MM.1S (cell line): ENCODE data around the gene ADGRD1.

Experiments used
- EZH2 ChIP-seq: fragments of 300-600 bp; sonication (generic); optimal IDR thresholded peaks from 2 replicates; pipeline ENCODE3; 2017; ENCODE audit warnings: low read depth, mild to moderate bottlenecking, antibody characterized with exemption, low read length, mixed read lengths
- EZH2phosphoT487 ChIP-seq: fragments of 300-600 bp; sonication (generic); IDR thresholded peaks from 2 replicates; pipeline ENCODE4 v1.6.1; 2018; ENCODE audit warnings: antibody characterized with exemption, low read length
- TF ChIP-seq, protein P1 (sequence below): fragments of 300-600 bp; sonication (generic); IDR thresholded peaks from 2 replicates; pipeline ENCODE4 v1.5.1; 2016; ENCODE audit warnings: antibody characterized with exemption, low read length, mixed read lengths

DNA sequence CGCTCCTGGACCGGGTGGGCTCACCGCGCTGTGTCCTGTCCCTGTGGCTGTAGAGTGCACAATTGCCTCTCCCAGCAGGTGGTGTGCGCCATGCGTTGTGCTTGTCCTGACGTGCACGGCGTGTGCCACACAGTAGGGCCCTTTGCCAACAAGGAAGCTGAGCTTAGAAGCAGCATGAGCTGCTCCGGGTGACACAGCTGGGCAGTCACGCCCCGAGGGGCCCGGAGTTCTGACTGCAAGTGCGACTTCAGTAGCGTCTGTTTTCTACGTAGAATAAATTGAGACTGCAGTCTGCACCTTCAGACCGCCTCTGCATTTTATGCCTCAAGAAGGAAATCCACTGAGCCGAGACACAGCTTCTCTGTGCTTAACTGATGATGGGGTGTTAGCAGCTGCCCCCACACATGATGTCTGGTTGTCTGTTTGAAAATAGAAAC is 81.6 kb downstream of the ADGRD1 start:
- TF ChIP-seq, protein P1, sequence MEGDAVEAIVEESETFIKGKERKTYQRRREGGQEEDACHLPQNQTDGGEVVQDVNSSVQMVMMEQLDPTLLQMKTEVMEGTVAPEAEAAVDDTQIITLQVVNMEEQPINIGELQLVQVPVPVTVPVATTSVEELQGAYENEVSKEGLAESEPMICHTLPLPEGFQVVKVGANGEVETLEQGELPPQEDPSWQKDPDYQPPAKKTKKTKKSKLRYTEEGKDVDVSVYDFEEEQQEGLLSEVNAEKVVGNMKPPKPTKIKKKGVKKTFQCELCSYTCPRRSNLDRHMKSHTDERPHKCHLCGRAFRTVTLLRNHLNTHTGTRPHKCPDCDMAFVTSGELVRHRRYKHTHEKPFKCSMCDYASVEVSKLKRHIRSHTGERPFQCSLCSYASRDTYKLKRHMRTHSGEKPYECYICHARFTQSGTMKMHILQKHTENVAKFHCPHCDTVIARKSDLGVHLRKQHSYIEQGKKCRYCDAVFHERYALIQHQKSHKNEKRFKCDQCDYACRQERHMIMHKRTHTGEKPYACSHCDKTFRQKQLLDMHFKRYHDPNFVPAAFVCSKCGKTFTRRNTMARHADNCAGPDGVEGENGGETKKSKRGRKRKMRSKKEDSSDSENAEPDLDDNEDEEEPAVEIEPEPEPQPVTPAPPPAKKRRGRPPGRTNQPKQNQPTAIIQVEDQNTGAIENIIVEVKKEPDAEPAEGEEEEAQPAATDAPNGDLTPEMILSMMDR, result no peak
- TF ChIP-seq EZH2 (no peak), EZH2phosphoT487 (no peak)
